Endothelial cell of umbilical vein (primary cell): ENCODE measurements around the gene AKAP6. TPM values are rescaled to one million over a fixed set of nuclear protein-coding genes. Genes with fewer than 3 reads are reported as not detected.

ENCODE experiments used
- BruUV-seq: library from RNA; stranded (reverse); fragments of 400-500 nt; replicated peaks from 2 replicates; lab custom pipeline; 2021; lab: Mats Ljungman, UMichigan
- CTCF ChIA-PET: fragments of 300-600, 350-600 bp; sonication (Branson Sonifier 250); formaldehyde crosslinking; loops from one replicate; lab custom pipeline; 2021; ENCODE audit warnings: antibody characterized with exemption, inconsistent platforms; lab: Charles Lee
- POLR2A ChIA-PET: fragments of 300-600, 350-600 bp; sonication (Branson Sonifier 250); formaldehyde crosslinking; loops from one replicate; lab custom pipeline; 2021; ENCODE audit warnings: antibody characterized with exemption, inconsistent platforms; lab: Charles Lee
- DNase-seq: peaks from one replicate; pipeline ENCODE4 v3.0.0-alpha.2; 2011; ENCODE audit warnings: low read depth, low spot score
- FAIRE-seq: peaks from 2 replicates; lab custom pipeline; 2011; peaks lifted over from hg19 to GRCh38; lab: Jason Lieb, UNC
- H2AFZ ChIP-seq: 2 replicates; pipeline ENCODE4 v1.6.0; 2012; ENCODE audit warnings: low read depth, low read length, control low read depth, inconsistent platforms
- H3K27ac ChIP-seq: 2 replicates; pipeline ENCODE4 v1.5.1; 2011; ENCODE audit warnings: low read depth, mild to moderate bottlenecking, control low read depth, low read length, moderate library complexity; ENCODE audit not compliant: insufficient read depth
- H3K27me3 ChIP-seq, 2 experiments: 2 replicates each; pipeline versions ENCODE4 v1.6.0 to v1.6.1; 2011; ENCODE audit warnings: low read length in 2 of 2, mixed read lengths in 1 of 2; ENCODE audit not compliant: control insufficient read depth in 2 of 2, insufficient read depth in 2 of 2
- H3K36me3 ChIP-seq, 2 experiments: 2 replicates in 1 of 2; 3 replicates in 1 of 2; pipeline ENCODE4 v1.5.1; 2011; ENCODE audit warnings: low read length in 2 of 2, mild to moderate bottlenecking in 1 of 2, moderate library complexity in 1 of 2; ENCODE audit not compliant: control insufficient read depth in 2 of 2, insufficient read depth in 2 of 2; ENCODE audit errors: extremely low read depth in 1 of 2
- H3K4me1 ChIP-seq: 3 replicates; pipeline ENCODE4 v1.5.1; 2011; ENCODE audit warnings: mild to moderate bottlenecking, low read length; ENCODE audit not compliant: control insufficient read depth, insufficient read depth; ENCODE audit errors: extremely low read depth
- H3K4me2 ChIP-seq: 2 replicates; pipeline ENCODE4 v1.6.1; 2011; ENCODE audit warnings: low read length, control low read depth, mixed read lengths; ENCODE audit not compliant: insufficient read depth
- H3K4me3 ChIP-seq, 3 experiments: fragments of 200-600 bp in 1 of 3; sonication (generic), shearing (Covaris generic) in 1 of 3; replicated peaks in 1 of 3; 2 replicates each; pipeline ENCODE4 v1.5.1; 2011 to 2016; ENCODE audit warnings: control low read depth in 3 of 3, low read length in 3 of 3, mild to moderate bottlenecking in 2 of 3, inconsistent platforms in 1 of 3, low read depth in 1 of 3, moderate library complexity in 1 of 3; ENCODE audit not compliant: insufficient read depth in 1 of 3
- H3K79me2 ChIP-seq: 2 replicates; pipeline ENCODE4 v1.6.0; 2012; ENCODE audit warnings: low read length, inconsistent platforms; ENCODE audit not compliant: control insufficient read depth, insufficient read depth
- H3K9ac ChIP-seq: replicated peaks from 2 replicates; pipeline ENCODE3; 2011; ENCODE audit warnings: low read length, control low read depth; ENCODE audit not compliant: insufficient read depth; ENCODE audit errors: extremely low read depth
- H3K9me1 ChIP-seq: replicated peaks from 3 replicates; pipeline ENCODE4 v1.6.0; 2011; ENCODE audit warnings: mild to moderate bottlenecking, low read length; ENCODE audit not compliant: control insufficient read depth, insufficient read depth; ENCODE audit errors: extremely low read depth
- H3K9me3 ChIP-seq: replicated peaks from 2 replicates; pipeline ENCODE4 v1.5.1; 2012; ENCODE audit warnings: low read length, inconsistent platforms; ENCODE audit not compliant: control insufficient read depth, insufficient read depth
- H4K20me1 ChIP-seq: replicated peaks from 2 replicates; pipeline ENCODE3; 2011; ENCODE audit warnings: mild to moderate bottlenecking, low read length; ENCODE audit not compliant: control insufficient read depth, insufficient read depth; ENCODE audit errors: extremely low read depth
- CTCF ChIP-seq, 2 donors: IDR thresholded peaks; 1 replicate in 1 of 2; 2 replicates in 1 of 2; pipeline ENCODE4 v1.5.1; 2011; ENCODE audit warnings: low read length in 2 of 2, mild to moderate bottlenecking in 2 of 2, moderate library complexity in 2 of 2, control low read depth in 1 of 2, inconsistent platforms in 1 of 2, low read depth in 1 of 2; ENCODE audit not compliant: insufficient read depth in 1 of 2; ENCODE audit errors: extremely low read depth in 1 of 2
- FOS ChIP-seq: IDR thresholded peaks from 2 replicates; pipeline ENCODE4 v1.6.1; 2011; ENCODE audit warnings: mild to moderate bottlenecking, low read length, moderate library complexity, borderline replicate concordance; ENCODE audit not compliant: insufficient read depth
- GATA2 ChIP-seq: IDR thresholded peaks from 2 replicates; pipeline ENCODE4 v1.7.0; 2011; ENCODE audit warnings: low read depth, mild to moderate bottlenecking, moderate library complexity, mixed read lengths, low read length; ENCODE audit not compliant: insufficient read length, insufficient read depth
- POLR2A ChIP-seq: IDR thresholded peaks from 2 replicates; pipeline ENCODE4 v1.6.1; 2012; ENCODE audit warnings: low read depth, mild to moderate bottlenecking, control low read depth, low read length
- POLR2AphosphoS5 ChIP-seq: IDR thresholded peaks from 2 replicates; pipeline ENCODE4 v1.6.1; 2012; ENCODE audit warnings: low read depth, mild to moderate bottlenecking, control low read depth, low read length, moderate library complexity; ENCODE audit not compliant: insufficient read depth
- dilution Hi-C: fragments of 300-500 bp; cut with MboI; formaldehyde crosslinking; loops from one replicate; pipeline ENCODE4 v1.15.0; 2019; ENCODE audit warnings: low sequenced_read_pairs; ENCODE audit not compliant: extremely low pct_ligation_motif_present
- intact Hi-C: fragments of 100-400 bp; cut with micrococcal nuclease; formaldehyde crosslinking; loops from one replicate; pipeline ENCODE4 v1.10.0; 2022
- polyA plus RNA-seq, 4 experiments: library from polyadenylated mRNA; depleted of rRNA in 3 of 4; stranded (reverse) in 3 of 4; unstranded in 1 of 4; fragments of >200 nt; gene quantifications; 2 replicates each; pipeline versions ENCODE4 v1.2.1 to v1.2.3, GENCODE V29; 2011 to 2012; ENCODE audit warnings: missing spikeins in 1 of 4
- total RNA-seq: library from RNA; stranded (reverse); gene quantifications from 2 replicates; pipeline ENCODE4 v1.2.3, GENCODE V29; 2021
- TF ChIP-seq, protein P1 (sequence below): IDR thresholded peaks from 2 replicates; pipeline ENCODE4 v1.6.1; 2011; ENCODE audit not compliant: insufficient read depth, insufficient read length

AKAP6 gene
- total and polyA plus RNA-seq, 2 donors (not counting 3 experiments of a cell fraction or from before 2014, with no cell fraction given), result 0.03 to 0.49 TPM

DNA sequence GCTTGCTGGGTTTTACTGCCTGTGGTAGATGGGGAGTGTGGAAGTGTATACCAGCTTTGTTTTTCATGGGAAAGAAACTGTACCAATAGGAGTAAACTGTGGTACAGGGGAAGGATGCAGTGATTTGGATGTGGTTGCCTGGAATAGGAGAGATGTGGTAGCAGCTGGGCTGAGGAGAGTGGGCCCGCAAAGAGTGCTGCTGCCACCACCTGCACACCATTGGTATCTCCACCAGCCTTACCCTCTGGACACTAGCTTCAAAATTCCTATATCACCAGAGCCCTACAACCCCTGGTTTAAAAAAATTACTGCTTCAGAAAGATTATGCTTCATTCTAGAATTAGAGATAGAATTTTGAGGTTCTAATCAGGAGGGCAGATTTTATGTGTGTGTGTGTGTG is 53.6 kb downstream of the AKAP6 start:
- H2AFZ ChIP-seq, result no peak overlapping the region
- H3K27me3 ChIP-seq, result no peaks in the 10 kb centered on the region
- no peaks in the 10 kb centered on the region for H3K36me3 ChIP-seq
- no peak for TF ChIP-seq POLR2AphosphoS5
- TF ChIP-seq, protein P1, sequence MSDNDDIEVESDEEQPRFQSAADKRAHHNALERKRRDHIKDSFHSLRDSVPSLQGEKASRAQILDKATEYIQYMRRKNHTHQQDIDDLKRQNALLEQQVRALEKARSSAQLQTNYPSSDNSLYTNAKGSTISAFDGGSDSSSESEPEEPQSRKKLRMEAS, result no peak
- peak in 1 of 2 donors; percentile 13 for TF ChIP-seq CTCF (IDR thresholded peaks at IDR 0.05; ENCODE audit: extremely low read depth in 1 of 2, insufficient read depth in 1 of 2, low read depth in 1 of 2, low read length in 2 of 2)
- TF ChIP-seq FOS, result no peak
- TF ChIP-seq POLR2A, result no peak
- TF ChIP-seq GATA2, result no peak
- BruUV-seq, result no TSS peak
- no peaks in the 10 kb centered on the region for H4K20me1 ChIP-seq
- ChIA-PET POLR2A (interaction anchor here (0.8 kb wide), 1 partner anchor 31 kb away, joined by 6 read pairs; no protein-coding TSS in a partner anchor), CTCF (interaction anchor here (0.5 to 1.8 kb wide), 15 partner anchors 9 to 906 kb away, joined by 3 to 20 read pairs (median 3); partner anchors contain the start of gene ARHGAP5)
- FAIRE-seq, result no peak
- dilution Hi-C loops, result no loop called here
- DNase-seq, result no peak
- H3K79me2 ChIP-seq, result no peaks in the 10 kb centered on the region
- H3K4me3 ChIP-seq, result no peak overlapping the region
- no peaks in the 10 kb centered on the region for H3K9me3 ChIP-seq
- H3K27ac ChIP-seq, result no peak overlapping the region
- H3K9me1 ChIP-seq, result no peaks in the 10 kb centered on the region
- no peak overlapping the region for H3K4me2 ChIP-seq
- no peak overlapping the region for H3K9ac ChIP-seq
- no peaks in the 10 kb centered on the region for H3K4me1 ChIP-seq
- intact Hi-C loops, result loop anchor here (1.0 kb wide), 1 partner anchor 309 kb away; no protein-coding TSS in a partner anchor
